Stimulated activated CD8-positive, alpha-beta memory T cell treated with anti-CD3 and anti-CD28 coated beads, Interleukin-12 subunit alpha, Interleukin-12 subunit beta, amount 100 ng/mL, for 1 hour (primary cell): ENCODE results near the gene TINAGL1.

Source experiments
- DNase-seq: peaks from one replicate; pipeline ENCODE4 v3.0.0-alpha.2; 2020; ENCODE audit warnings: low read depth

Gene TINAGL1

DNA sequence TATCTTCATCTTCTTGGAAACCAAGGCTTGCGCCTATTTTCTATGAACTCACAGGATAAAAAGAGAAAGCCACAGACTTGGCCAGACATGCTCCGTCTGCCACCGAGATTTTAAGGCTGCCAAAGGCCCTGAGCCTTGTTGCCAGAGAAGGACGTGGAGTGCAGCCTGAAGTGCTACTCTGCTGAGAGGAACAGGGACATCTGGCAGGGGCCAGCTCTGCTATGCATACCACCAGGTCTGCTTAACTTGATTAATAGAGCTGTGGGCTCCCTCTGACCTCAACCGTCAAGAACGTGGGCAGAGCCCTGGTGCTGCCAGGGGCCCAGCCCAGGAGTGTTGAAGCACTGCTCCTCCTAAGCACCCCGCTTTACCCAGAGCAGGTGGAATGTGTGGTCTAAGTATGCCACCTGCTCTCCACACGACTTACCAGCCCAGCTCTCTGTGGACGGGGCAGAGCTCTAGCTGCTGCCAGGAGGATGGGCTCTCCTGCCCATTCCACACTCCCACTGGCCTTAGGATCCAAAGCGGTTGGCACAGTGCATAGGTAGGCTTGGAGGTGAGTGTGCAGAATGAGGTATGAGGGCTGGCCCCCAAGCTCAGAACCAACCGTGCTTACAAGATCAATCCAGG is 51.7 kb downstream of the TINAGL1 start:
- DNase-seq: no peak

DNA sequence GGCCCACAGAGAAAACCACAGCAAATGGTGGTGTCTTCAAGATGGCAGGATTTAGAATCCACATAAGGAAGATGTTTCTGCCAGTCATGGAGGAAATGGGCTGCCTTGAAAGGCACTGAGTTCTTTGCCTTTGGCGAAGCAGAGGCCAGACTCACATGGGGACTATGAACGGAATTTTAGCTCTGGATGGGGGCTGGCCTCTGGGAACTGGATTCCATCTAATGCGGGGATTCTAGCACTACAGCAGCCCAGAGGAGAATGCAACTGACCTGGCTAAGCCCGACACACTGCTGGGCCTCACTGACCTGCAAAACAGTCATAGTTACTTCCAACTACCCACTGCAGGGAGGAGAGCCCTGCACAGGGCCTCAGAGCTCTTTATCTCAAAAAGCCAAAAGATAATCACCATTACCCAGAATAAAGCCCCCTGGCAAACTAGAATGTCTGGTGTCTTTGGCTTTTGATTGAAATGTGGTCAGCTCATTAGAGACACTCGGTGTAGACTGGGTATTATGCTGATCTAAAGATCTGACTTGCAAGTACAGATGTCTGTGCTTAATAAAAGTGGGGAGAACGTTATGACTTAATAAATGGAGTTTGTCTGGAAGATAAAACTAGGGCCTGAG is 52.7 kb downstream of the TINAGL1 start:
- DNase-seq: no peak

DNA sequence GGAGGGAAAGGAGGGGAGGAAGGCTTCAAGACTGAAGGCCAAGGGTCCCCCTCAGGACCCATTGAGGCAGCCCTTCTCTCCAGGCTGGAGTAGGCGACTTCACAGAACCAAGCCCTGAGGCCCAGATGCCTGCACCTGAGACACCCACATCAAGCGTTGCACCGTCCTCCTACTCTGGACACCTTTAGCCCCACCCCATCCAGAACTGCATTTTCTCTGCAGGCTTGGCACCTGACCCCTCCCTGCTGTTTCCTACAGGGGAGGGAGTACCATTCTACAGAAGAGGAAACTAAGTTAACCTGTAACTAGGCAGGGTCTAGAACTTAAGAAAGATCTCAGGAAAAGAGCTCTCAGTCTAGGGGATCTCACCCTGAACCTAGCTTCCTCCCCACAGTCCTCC is 56.3 kb downstream of the TINAGL1 start:
- DNase-seq: no peak

DNA sequence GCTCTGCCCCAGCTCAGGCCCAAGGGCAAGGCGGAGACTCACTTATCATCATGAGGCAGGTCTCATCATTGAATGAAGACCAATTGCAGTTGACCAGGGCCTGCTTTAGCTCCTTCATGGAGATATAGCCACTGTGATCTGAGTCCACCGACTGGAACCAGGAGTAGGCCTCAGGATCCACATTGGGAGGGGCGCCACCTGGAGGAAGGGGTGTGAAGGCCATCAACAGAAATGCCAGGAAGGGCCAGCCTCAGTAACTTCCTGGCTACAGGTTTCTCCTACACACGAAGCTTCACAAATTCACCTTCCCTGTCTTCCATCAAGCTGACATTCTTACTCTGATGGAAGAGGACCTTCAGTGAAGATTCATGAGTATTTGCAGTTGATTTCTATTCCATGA is 56.8 kb downstream of the TINAGL1 start:
- DNase-seq: no peak
